PC-9 (cell line): ENCODE data around the gene MYO1E. TPM values are rescaled to one million over a fixed set of nuclear protein-coding genes. Genes with fewer than 3 reads are reported as not detected.

Source experiments
- BruUV-seq: library from RNA; stranded (reverse); fragments of 400-500 nt; replicated peaks from 2 replicates; lab custom pipeline; 2021; lab: Mats Ljungman, UMichigan
- CTCF ChIA-PET: fragments of 300-600 bp; sonication (Branson Sonifier 250); formaldehyde crosslinking; loops from one replicate; lab custom pipeline; 2022; ENCODE audit warnings: antibody characterized with exemption; lab: Charles Lee
- POLR2A ChIA-PET: fragments of 300-600 bp; sonication (Branson Sonifier 250); formaldehyde crosslinking; loops from one replicate; lab custom pipeline; 2022; ENCODE audit warnings: antibody characterized with exemption; ENCODE audit not compliant: unreplicated experiment; lab: Charles Lee
- DNase-seq, 2 experiments: peaks; one replicate each; pipeline versions ENCODE4 v3.0.0 to v3.0.0-alpha.2; 2015 to 2022; ENCODE audit warnings: mixed read lengths in 1 of 2
- H2AFZ ChIP-seq: fragments of 200-600 bp; sonication (generic); 2 replicates; pipeline ENCODE4 v1.8.1; 2017; ENCODE audit warnings: antibody characterized with exemption
- H3F3A ChIP-seq: fragments of 200-600 bp; sonication (generic); 2 replicates; pipeline ENCODE4 v1.8.1; 2017; ENCODE audit warnings: antibody characterized with exemption, mild to moderate bottlenecking, low read depth; ENCODE audit not compliant: insufficient read depth
- H3K27ac ChIP-seq: fragments of 200-600 bp; sonication (generic); 2 replicates; pipeline ENCODE4 v1.6.1; 2016; ENCODE audit warnings: mixed run types
- H3K27me3 ChIP-seq: fragments of 200-600 bp; sonication (generic); 2 replicates; pipeline ENCODE4 v1.6.1; 2016; ENCODE audit warnings: low read depth, mixed run types; ENCODE audit not compliant: insufficient read depth
- H3K36me3 ChIP-seq: fragments of 200-600 bp; sonication (generic); 2 replicates; pipeline ENCODE4 v1.6.1; 2016; ENCODE audit warnings: low read depth, mixed run types
- H3K4me1 ChIP-seq: fragments of 200-600 bp; sonication (generic); replicated peaks from 2 replicates; pipeline ENCODE4 v1.6.1; 2016; ENCODE audit warnings: mixed run types; ENCODE audit not compliant: insufficient read depth
- H3K4me2 ChIP-seq: fragments of 200-600 bp; sonication (generic); 2 replicates; pipeline ENCODE4 v1.6.1; 2017; ENCODE audit warnings: mixed run types
- H3K4me3 ChIP-seq: fragments of 200-600 bp; sonication (generic); 2 replicates; pipeline ENCODE4 v1.6.1; 2016; ENCODE audit warnings: mixed run types
- H3K79me2 ChIP-seq: fragments of 200-600 bp; sonication (generic); 2 replicates; pipeline ENCODE4 v1.6.1; 2017; ENCODE audit warnings: low read depth, mixed run types
- H3K9me2 ChIP-seq: fragments of 200-600 bp; sonication (generic); 2 replicates; pipeline ENCODE4 v1.8.1; 2017; ENCODE audit warnings: mild to moderate bottlenecking; ENCODE audit not compliant: insufficient read depth
- H3K9me3 ChIP-seq: fragments of 200-600 bp; sonication (generic); 2 replicates; pipeline ENCODE4 v1.8.1; 2016; ENCODE audit warnings: low read depth; ENCODE audit not compliant: insufficient read depth
- H4K20me1 ChIP-seq: fragments of 200-600 bp; sonication (generic); 2 replicates; pipeline ENCODE4 v1.8.1; 2017; ENCODE audit not compliant: insufficient read depth
- EZH2 ChIP-seq: fragments of 200-600 bp; sonication (generic); IDR thresholded peaks from 2 replicates; pipeline ENCODE4 v1.8.0; 2017; ENCODE audit warnings: antibody characterized with exemption, low read depth
- intact Hi-C: fragments of 100-400 bp; cut with micrococcal nuclease; formaldehyde crosslinking; loops from one replicate; pipeline ENCODE4 v1.10.0; 2022; ENCODE audit not compliant: unreplicated experiment
- total RNA-seq: library from RNA; stranded (reverse); gene quantifications from 2 replicates; pipeline ENCODE4 v1.2.3, GENCODE V29; 2021
- TF ChIP-seq, protein P1 (sequence below): fragments of 200-600 bp; sonication (generic); conservative IDR thresholded peaks from 2 replicates; pipeline ENCODE4 v1.6.1; 2017; ENCODE audit warnings: mixed run types, antibody characterized with exemption, mild to moderate bottlenecking, moderate library complexity

MYO1E gene
- total RNA-seq, 1 experiment from 2014 or later, result 156 TPM

DNA sequence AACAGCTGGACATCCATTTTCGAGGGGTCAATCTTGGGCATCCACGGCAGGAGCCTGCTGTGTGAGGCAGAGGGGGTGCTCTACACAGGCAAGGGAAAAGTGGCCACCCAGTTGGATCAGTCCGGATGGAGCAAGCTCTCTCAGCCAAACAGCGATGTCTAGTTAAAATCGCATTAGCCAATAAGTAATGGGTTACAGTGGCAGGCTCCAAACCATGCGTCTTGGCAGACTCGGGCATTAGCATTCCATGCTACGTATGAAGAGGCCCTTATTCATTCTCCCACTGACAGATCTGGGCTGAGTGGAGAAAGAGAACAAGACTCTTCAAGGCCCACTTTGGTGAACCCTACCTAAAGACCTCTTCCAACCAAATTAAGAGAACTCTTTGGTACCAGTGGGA is 218.4 kb downstream of the MYO1E start:
- CTCF ChIA-PET, result no interaction called here
- no TSS peak for BruUV-seq
- peaks cover 12% of the 10 kb centered on the region for H3K36me3 ChIP-seq

DNA sequence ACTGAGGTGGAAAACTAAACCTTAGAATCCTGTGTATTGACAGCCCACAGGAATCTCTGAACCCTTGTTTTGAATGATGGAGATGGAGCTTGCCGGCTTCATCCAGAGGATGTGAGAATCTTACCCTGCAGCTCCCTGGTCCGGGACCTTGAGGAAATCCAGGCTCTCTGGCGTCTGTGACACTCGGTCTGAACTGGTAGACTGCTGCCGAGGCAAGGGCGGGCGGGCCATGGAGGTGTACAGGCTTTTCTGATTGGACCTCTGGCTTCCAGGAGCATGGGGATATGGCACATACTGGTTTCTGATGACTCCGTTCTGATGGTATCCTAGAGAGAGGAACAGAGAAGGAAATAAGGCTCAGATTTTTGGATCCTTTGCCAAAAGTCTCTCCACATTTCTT is 219.2 kb downstream of the MYO1E start:
- H3K4me2 ChIP-seq, result no peak overlapping the region
- no peaks in the 10 kb centered on the region for H3K27me3 ChIP-seq
- no peaks in the 10 kb centered on the region for H3K9me3 ChIP-seq
- ChIA-PET CTCF (no interaction called here), POLR2A (no interaction called here)
- no peak overlapping the region for H3K4me3 ChIP-seq
- intact Hi-C loops, result no loop called here
- H2AFZ ChIP-seq, result no peak overlapping the region
- no peaks in the 10 kb centered on the region for H4K20me1 ChIP-seq
- no peaks in the 10 kb centered on the region for H3K9me2 ChIP-seq
- no peak overlapping the region for H3K27ac ChIP-seq
- H3K4me1 ChIP-seq, result no peaks in the 10 kb centered on the region
- H3K36me3 ChIP-seq, result peaks cover 12% of the 10 kb centered on the region
- H3F3A ChIP-seq, result no peaks in the 10 kb centered on the region
- BruUV-seq, result no TSS peak
- no peak for TF ChIP-seq EZH2
- TF ChIP-seq, protein P1, sequence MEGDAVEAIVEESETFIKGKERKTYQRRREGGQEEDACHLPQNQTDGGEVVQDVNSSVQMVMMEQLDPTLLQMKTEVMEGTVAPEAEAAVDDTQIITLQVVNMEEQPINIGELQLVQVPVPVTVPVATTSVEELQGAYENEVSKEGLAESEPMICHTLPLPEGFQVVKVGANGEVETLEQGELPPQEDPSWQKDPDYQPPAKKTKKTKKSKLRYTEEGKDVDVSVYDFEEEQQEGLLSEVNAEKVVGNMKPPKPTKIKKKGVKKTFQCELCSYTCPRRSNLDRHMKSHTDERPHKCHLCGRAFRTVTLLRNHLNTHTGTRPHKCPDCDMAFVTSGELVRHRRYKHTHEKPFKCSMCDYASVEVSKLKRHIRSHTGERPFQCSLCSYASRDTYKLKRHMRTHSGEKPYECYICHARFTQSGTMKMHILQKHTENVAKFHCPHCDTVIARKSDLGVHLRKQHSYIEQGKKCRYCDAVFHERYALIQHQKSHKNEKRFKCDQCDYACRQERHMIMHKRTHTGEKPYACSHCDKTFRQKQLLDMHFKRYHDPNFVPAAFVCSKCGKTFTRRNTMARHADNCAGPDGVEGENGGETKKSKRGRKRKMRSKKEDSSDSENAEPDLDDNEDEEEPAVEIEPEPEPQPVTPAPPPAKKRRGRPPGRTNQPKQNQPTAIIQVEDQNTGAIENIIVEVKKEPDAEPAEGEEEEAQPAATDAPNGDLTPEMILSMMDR, result no peak
- no peaks in the 10 kb centered on the region for H3K79me2 ChIP-seq
- no peak for DNase-seq

More for the DNA sequence above, 218.4 kb downstream of the MYO1E start:
- POLR2A ChIA-PET, result interaction anchor here (0.6 kb wide), 1 partner anchor 11 kb away, joined by 3 read pairs; no protein-coding TSS in a partner anchor
- no peak for TF ChIP-seq EZH2
- TF ChIP-seq, protein P1, result no peak
- Histone ChIP-seq H3K9me3 (no peaks in the 10 kb centered on the region), H3K27me3 (no peaks in the 10 kb centered on the region), H2AFZ (no peak overlapping the region), H3K4me3 (no peak overlapping the region), H4K20me1 (no peaks in the 10 kb centered on the region), H3K4me2 (no peak overlapping the region), H3K79me2 (no peaks in the 10 kb centered on the region), H3K27ac (no peak overlapping the region), H3K4me1 (no peaks in the 10 kb centered on the region), H3F3A (no peaks in the 10 kb centered on the region), H3K9me2 (no peaks in the 10 kb centered on the region)
- DNase-seq, result no peak
- intact Hi-C loops, result no loop called here

DNA sequence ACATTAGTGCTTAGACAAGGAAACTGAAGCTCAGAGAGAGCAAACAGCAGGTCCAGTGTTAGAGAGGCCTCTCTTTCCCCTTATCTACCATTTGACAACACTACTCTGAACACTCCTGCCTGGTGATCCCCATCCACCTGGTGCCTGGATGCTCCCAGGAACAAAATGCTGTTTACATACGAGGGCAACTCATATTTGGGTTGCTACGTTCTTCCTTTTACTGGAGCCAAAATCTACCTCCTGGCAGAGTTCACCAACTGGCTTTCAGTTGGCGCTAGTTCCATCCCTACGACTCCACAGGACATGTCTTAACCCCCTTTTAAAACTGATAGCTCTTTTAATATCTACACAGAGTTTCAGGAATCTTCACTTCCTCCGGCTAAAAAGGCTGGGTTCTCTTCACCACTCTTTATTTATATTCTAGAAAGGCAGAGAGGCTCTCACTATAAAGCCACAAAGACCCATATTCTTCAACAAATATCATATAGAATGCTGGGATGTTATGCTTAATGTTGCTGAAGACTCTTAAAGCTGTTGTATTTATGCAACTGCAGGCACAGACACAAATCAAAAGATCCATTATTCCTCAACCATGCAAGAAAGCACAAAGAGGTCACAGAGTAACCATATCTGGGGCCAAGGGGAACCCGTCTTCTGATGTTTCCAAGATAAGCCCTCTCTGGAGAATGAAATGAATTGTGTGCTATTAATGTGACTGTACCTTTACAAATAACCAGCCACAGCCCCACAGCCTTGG is 219.8 kb downstream of the MYO1E start:
- Histone ChIP-seq H3K27me3 (no peaks in the 10 kb centered on the region), H3K9me2 (no peaks in the 10 kb centered on the region), H3K36me3 (peaks cover 8% of the 10 kb centered on the region), H3K4me1 (no peaks in the 10 kb centered on the region), H3K9me3 (no peaks in the 10 kb centered on the region), H4K20me1 (no peaks in the 10 kb centered on the region), H2AFZ (no peak overlapping the region), H3F3A (no peaks in the 10 kb centered on the region), H3K79me2 (no peaks in the 10 kb centered on the region), H3K4me3 (no peak overlapping the region), H3K27ac (no peak overlapping the region), H3K4me2 (no peak overlapping the region)
- no TSS peak for BruUV-seq
- CTCF ChIA-PET, result no interaction called here
- no peak for DNase-seq
- intact Hi-C loops, result no loop called here
- POLR2A ChIA-PET, result no interaction called here
- TF ChIP-seq EZH2, result no peak
- TF ChIP-seq, protein P1, result no peak
